Glutamatergic neuron (in vitro differentiated cells): ENCODE data around the gene GRIK4. TPM values are rescaled to one million over a fixed set of nuclear protein-coding genes. Genes with fewer than 3 reads are reported as not detected.

Experiments used
- DNase-seq: peaks from one replicate; pipeline ENCODE4 v3.0.0; 2022
- H3K27ac Mint-ChIP-seq: one replicate; pipeline ENCODE4 v1.8.0; 2020; ENCODE audit warnings: mild to moderate bottlenecking, mixed read lengths, inconsistent platforms; ENCODE audit not compliant: unreplicated experiment
- H3K27me3 Mint-ChIP-seq: one replicate; pipeline ENCODE4 v1.8.0; 2020; ENCODE audit warnings: mild to moderate bottlenecking, moderate library complexity, mixed read lengths, inconsistent platforms; ENCODE audit not compliant: unreplicated experiment
- H3K36me3 Mint-ChIP-seq: one replicate; pipeline ENCODE4 v1.8.0; 2020; ENCODE audit warnings: mild to moderate bottlenecking, mixed read lengths, inconsistent platforms; ENCODE audit not compliant: unreplicated experiment
- H3K4me1 Mint-ChIP-seq: one replicate; pipeline ENCODE4 v1.8.0; 2020; ENCODE audit warnings: mild to moderate bottlenecking, low read depth, mixed read lengths, inconsistent platforms; ENCODE audit not compliant: unreplicated experiment
- H3K4me3 Mint-ChIP-seq: one replicate; pipeline ENCODE4 v1.8.0; 2020; ENCODE audit warnings: mild to moderate bottlenecking, mixed read lengths, inconsistent platforms; ENCODE audit not compliant: unreplicated experiment
- H3K9me3 Mint-ChIP-seq: one replicate; pipeline ENCODE4 v1.8.0; 2020; ENCODE audit warnings: mild to moderate bottlenecking, moderate library complexity, mixed read lengths, inconsistent platforms; ENCODE audit not compliant: unreplicated experiment
- total RNA-seq: library from RNA; stranded (reverse); fragmentation: NEBNext Ultra II Directional; extraction: Animal tissue kit (Norgen Biotek cat#: 25700); gene quantifications from one replicate; pipeline ENCODE4 v1.2.1, GENCODE V29; 2021; ENCODE audit not compliant: unreplicated experiment
- TF ChIP-seq, protein P1 (sequence below): fragments of 200-600 bp; sonication (generic); IDR thresholded peaks from one replicate; pipeline ENCODE4 v1.5.0; 2021; ENCODE audit not compliant: partially characterized antibody, unreplicated experiment

Gene GRIK4
- total RNA-seq, 1 donor from 2014 or later, result 3.6 TPM

DNA sequence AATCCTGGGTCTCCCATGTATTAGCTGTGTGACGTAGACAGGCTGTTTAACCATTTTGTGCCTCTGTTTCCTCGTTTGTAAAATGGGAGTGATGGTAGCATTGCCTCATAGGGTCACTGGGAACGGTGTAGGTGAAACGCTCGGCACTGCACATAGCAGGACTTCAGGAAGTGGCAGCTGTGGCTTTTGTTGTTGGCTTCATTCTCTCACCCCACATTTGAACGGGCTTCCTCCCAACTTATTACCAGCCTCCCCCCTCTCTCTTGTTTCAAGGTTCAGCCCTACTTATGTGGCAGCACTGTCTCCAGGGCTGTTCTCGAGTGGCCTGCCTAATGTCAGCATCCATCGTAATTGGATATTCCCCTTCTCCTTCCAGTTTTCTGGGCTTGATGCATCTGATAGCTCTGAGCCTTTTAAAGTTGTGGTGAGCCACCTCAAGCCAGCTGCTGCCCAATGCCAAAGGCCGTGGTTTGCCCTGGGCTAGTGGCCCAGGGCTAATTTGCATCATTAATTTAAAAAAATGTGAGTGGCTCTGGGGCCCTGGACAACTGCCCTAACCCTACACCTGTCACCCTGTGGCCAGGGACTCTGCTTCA is 294.5 kb downstream of the GRIK4 start:
- TF ChIP-seq, protein P1, sequence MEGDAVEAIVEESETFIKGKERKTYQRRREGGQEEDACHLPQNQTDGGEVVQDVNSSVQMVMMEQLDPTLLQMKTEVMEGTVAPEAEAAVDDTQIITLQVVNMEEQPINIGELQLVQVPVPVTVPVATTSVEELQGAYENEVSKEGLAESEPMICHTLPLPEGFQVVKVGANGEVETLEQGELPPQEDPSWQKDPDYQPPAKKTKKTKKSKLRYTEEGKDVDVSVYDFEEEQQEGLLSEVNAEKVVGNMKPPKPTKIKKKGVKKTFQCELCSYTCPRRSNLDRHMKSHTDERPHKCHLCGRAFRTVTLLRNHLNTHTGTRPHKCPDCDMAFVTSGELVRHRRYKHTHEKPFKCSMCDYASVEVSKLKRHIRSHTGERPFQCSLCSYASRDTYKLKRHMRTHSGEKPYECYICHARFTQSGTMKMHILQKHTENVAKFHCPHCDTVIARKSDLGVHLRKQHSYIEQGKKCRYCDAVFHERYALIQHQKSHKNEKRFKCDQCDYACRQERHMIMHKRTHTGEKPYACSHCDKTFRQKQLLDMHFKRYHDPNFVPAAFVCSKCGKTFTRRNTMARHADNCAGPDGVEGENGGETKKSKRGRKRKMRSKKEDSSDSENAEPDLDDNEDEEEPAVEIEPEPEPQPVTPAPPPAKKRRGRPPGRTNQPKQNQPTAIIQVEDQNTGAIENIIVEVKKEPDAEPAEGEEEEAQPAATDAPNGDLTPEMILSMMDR, result no peak
- Mint-ChIP-seq H3K27ac (no peak overlapping the region), H3K4me3 (no peak overlapping the region), H3K9me3 (peaks cover 4% of the 10 kb centered on the region), H3K4me1 (peaks cover 11% of the 10 kb centered on the region), H3K36me3 (no peaks in the 10 kb centered on the region), H3K27me3 (peaks cover 1% of the 10 kb centered on the region)
- DNase-seq, result no peak

- no peak for DNase-seq
- H3K4me1 Mint-ChIP-seq, result peaks cover 9% of the 10 kb centered on the region
- peaks cover 4% of the 10 kb centered on the region for H3K9me3 Mint-ChIP-seq
- TF ChIP-seq, protein P1, result no peak
- H3K4me3 Mint-ChIP-seq, result no peak overlapping the region
- H3K27me3 Mint-ChIP-seq, result peaks cover 1% of the 10 kb centered on the region
- no peaks in the 10 kb centered on the region for H3K36me3 Mint-ChIP-seq
- no peak overlapping the region for H3K27ac Mint-ChIP-seq
Measured at GRCh38 chr11:120807414-120808150, 296.0 kb downstream of the GRIK4 start.

DNA sequence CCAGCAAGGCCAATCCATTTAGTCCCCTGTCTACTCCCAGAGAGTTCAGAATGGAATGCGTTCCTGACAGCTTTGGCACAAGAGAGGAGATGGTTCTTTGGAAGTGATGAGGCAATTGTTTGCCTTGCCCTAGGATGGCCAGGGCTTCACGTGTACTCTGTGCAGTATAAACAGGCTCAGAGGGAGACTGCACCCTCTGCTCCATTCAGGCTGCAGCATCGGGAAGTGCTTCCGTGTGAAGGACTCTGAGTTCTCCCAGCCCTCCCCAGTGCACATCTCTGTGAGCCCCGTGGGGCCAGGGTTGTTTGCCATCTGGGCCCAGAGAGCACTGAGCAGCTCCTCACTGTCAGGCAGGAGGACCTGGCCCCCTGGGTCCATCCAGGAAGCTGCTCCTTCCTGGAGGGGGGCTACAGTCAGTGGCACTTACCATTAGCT is 297.1 kb downstream of the GRIK4 start:
- peak; percentile 34 for DNase-seq
- Mint-ChIP-seq H3K36me3 (no peaks in the 10 kb centered on the region), H3K4me3 (no peak overlapping the region), H3K27me3 (peaks cover 1% of the 10 kb centered on the region), H3K9me3 (peaks cover 4% of the 10 kb centered on the region), H3K4me1 (peaks cover 9% of the 10 kb centered on the region), H3K27ac (no peak overlapping the region)
- TF ChIP-seq, protein P1, result no peak

GRCh38 chr11:120810251-120810650 is 298.7 kb downstream of the GRIK4 start:
- H3K4me1 Mint-ChIP-seq, result peaks cover 9% of the 10 kb centered on the region
- TF ChIP-seq, protein P1, result no peak
- peaks cover 1% of the 10 kb centered on the region for H3K27me3 Mint-ChIP-seq
- no peak overlapping the region for H3K27ac Mint-ChIP-seq
- H3K36me3 Mint-ChIP-seq, result no peaks in the 10 kb centered on the region
- H3K4me3 Mint-ChIP-seq, result no peak overlapping the region
- H3K9me3 Mint-ChIP-seq, result peaks cover 4% of the 10 kb centered on the region
- DNase-seq, result no peak

DNA sequence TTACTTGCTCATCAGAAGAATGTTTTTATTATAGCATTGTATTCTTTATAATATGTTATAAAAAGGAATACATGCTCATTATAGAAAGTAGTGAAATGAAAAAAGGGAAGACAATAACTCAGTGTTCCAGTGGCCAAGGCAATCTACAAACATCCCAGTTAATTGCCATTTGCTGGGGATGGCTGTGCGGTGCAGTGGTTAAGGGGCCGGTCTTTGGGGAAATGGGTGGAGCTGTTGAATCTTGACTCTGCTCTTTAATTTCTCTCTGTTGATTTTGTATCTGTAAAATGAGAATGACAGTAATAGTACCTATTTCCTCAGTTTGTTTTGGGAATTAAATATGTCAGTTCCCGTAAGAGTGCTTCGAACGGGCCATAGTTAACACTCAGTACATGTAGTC is 299.7 kb downstream of the GRIK4 start:
- Mint-ChIP-seq H3K9me3 (peaks cover 4% of the 10 kb centered on the region), H3K27me3 (peaks cover 3% of the 10 kb centered on the region), H3K36me3 (no peaks in the 10 kb centered on the region), H3K27ac (no peak overlapping the region), H3K4me3 (no peak overlapping the region), H3K4me1 (peaks cover 5% of the 10 kb centered on the region)
- no peak for DNase-seq
- TF ChIP-seq, protein P1, result no peak
